ENCODE results near the gene IL17A. TPM values are rescaled to one million over a fixed set of nuclear protein-coding genes. Genes with fewer than 3 reads are reported as not detected.
"Not testable (repeated sequence)": the region's sequence is repeated elsewhere in the genome, so short reads cannot be mapped to it uniquely, and the experiment has no call there.

The IL17A gene
- total RNA-seq, 1 donor from 2014 or later, result not detected

- H3K27ac Mint-ChIP-seq, result no peak overlapping the region
- H3K36me3 Mint-ChIP-seq, result no peaks in the 10 kb centered on the region
- peaks cover 3% of the 10 kb centered on the region for H3K9me3 Mint-ChIP-seq
- no peaks in the 10 kb centered on the region for H3K4me1 Mint-ChIP-seq
- TF ChIP-seq CTCF (IDR thresholded peaks at IDR 0.05; ENCODE audit: unreplicated experiment), result no peak
- H3K4me3 Mint-ChIP-seq, result no peak overlapping the region
- no peak for DNase-seq (ENCODE audit: low spot score in 2 of 2, unreplicated experiment in 2 of 2)
- H3K27me3 Mint-ChIP-seq (ENCODE audit: low read depth), result peaks cover 18% of the 10 kb centered on the region
Measured at GRCh38 chr6:52190409-52190808, 4.2 kb downstream of the IL17A start.

- DNase-seq (ENCODE audit: low spot score in 2 of 2, unreplicated experiment in 2 of 2), result no peak
- H3K27ac Mint-ChIP-seq, result no peak overlapping the region
- no peak for TF ChIP-seq CTCF (IDR thresholded peaks at IDR 0.05; ENCODE audit: unreplicated experiment)
- H3K27me3 Mint-ChIP-seq (ENCODE audit: low read depth), result peaks cover 9% of the 10 kb centered on the region
- no peaks in the 10 kb centered on the region for H3K4me1 Mint-ChIP-seq
- no peak overlapping the region for H3K4me3 Mint-ChIP-seq
- H3K36me3 Mint-ChIP-seq, result no peaks in the 10 kb centered on the region
- no peaks in the 10 kb centered on the region for H3K9me3 Mint-ChIP-seq
Measured at GRCh38 chr6:52191824-52192223, 5.6 kb downstream of the IL17A start.

- DNase-seq (ENCODE audit: low spot score in 2 of 2, unreplicated experiment in 2 of 2), result no peak
- no peak for TF ChIP-seq CTCF (IDR thresholded peaks at IDR 0.05; ENCODE audit: unreplicated experiment)
- Mint-ChIP-seq H3K36me3 (peaks cover 5% of the 10 kb centered on the region), H3K27ac (no peak overlapping the region), H3K4me1 (no peaks in the 10 kb centered on the region), H3K4me3 (no peak overlapping the region), H3K27me3 (ENCODE audit: low read depth) (peaks cover 5% of the 10 kb centered on the region), H3K9me3 (peaks cover 29% of the 10 kb centered on the region)
Measured at GRCh38 chr6:52195886-52196285, 9.7 kb downstream of the IL17A start.

GRCh38 chr6:52200088-52200487 is 13.9 kb downstream of the IL17A start:
- not testable (repeated sequence) for H3K27ac Mint-ChIP-seq; H3K27me3 Mint-ChIP-seq (ENCODE audit: low read depth); H3K4me1 Mint-ChIP-seq; H3K4me3 Mint-ChIP-seq; H3K36me3 Mint-ChIP-seq; DNase-seq (ENCODE audit: low spot score in 2 of 2, unreplicated experiment in 2 of 2)
- peaks cover 44% of the 10 kb centered on the region for H3K9me3 Mint-ChIP-seq

GRCh38 chr6:52201046-52201445 is 14.9 kb downstream of the IL17A start:
- no peak for TF ChIP-seq CTCF (IDR thresholded peaks at IDR 0.05; ENCODE audit: unreplicated experiment)
- Mint-ChIP-seq H3K27me3 (ENCODE audit: low read depth) (no peaks in the 10 kb centered on the region), H3K4me1 (no peaks in the 10 kb centered on the region), H3K4me3 (no peak overlapping the region), H3K9me3 (peaks cover 44% of the 10 kb centered on the region), H3K27ac (no peak overlapping the region), H3K36me3 (peaks cover 6% of the 10 kb centered on the region)
- no peak for DNase-seq (ENCODE audit: low spot score in 2 of 2, unreplicated experiment in 2 of 2)

GRCh38 chr6:52201493-52201892 is 15.3 kb downstream of the IL17A start:
- Mint-ChIP-seq H3K4me3 (no peak overlapping the region), H3K27me3 (ENCODE audit: low read depth) (no peaks in the 10 kb centered on the region), H3K36me3 (peaks cover 6% of the 10 kb centered on the region), H3K4me1 (no peaks in the 10 kb centered on the region), H3K27ac (no peak overlapping the region), H3K9me3 (peaks cover 44% of the 10 kb centered on the region)
- no peak for TF ChIP-seq CTCF (IDR thresholded peaks at IDR 0.05; ENCODE audit: unreplicated experiment)
- DNase-seq (ENCODE audit: low spot score in 2 of 2, unreplicated experiment in 2 of 2), result no peak
